PC-3 (cell line): ENCODE measurements around the gene FARP1. TPM values are rescaled to one million over a fixed set of nuclear protein-coding genes. Genes with fewer than 3 reads are reported as not detected.

Source experiments
- ATAC-seq: fragments of 200-7000 bp; cut with Tn5 transposase; 2 replicates; pipeline ENCODE4 v1.9.1; 2020; ENCODE audit warnings: mild to moderate bottlenecking, moderate library complexity
- BruUV-seq: library from RNA; stranded (reverse); fragments of 400-500 nt; replicated peaks from 2 replicates; lab custom pipeline; 2021; lab: Mats Ljungman, UMichigan
- CTCF ChIA-PET: fragments of 300-600 bp; sonication (Branson Sonifier 250); formaldehyde crosslinking; loops from one replicate; lab custom pipeline; 2022; ENCODE audit warnings: antibody characterized with exemption; lab: Charles Lee
- POLR2A ChIA-PET: fragments of 300-600 bp; sonication (Branson Sonifier 250); formaldehyde crosslinking; loops from one replicate; lab custom pipeline; 2022; ENCODE audit warnings: antibody characterized with exemption; ENCODE audit not compliant: unreplicated experiment; lab: Charles Lee
- DNase-seq: peaks from one replicate; pipeline ENCODE4 v3.0.0-alpha.2; 2015
- H2AFZ ChIP-seq: fragments of 300-600 bp; sonication (generic); 2 replicates; pipeline ENCODE4 v1.6.0; 2016; ENCODE audit warnings: antibody characterized with exemption, low read length
- H3F3A ChIP-seq: fragments of 300-600 bp; sonication (generic); one replicate; pipeline ENCODE4 v1.6.0; 2017; ENCODE audit warnings: antibody characterized with exemption, low read length, control low read depth, mild to moderate bottlenecking; ENCODE audit not compliant: unreplicated experiment
- H3K27ac ChIP-seq: fragments of 300-600 bp; sonication (generic); 2 replicates; pipeline ENCODE4 v1.5.1; 2016; ENCODE audit warnings: mild to moderate bottlenecking, low read length
- H3K27me3 ChIP-seq: fragments of 300-600 bp; sonication (generic); 2 replicates; pipeline ENCODE4 v1.6.1; 2016; ENCODE audit warnings: low read length, mixed read lengths
- H3K36me3 ChIP-seq: fragments of 300-600 bp; sonication (generic); 2 replicates; pipeline ENCODE4 v1.6.1; 2016; ENCODE audit warnings: low read depth, mixed run types, low read length, mixed read lengths
- H3K4me1 ChIP-seq: fragments of 300-600 bp; sonication (generic); 2 replicates; pipeline ENCODE4 v1.5.1; 2016; ENCODE audit warnings: low read length; ENCODE audit not compliant: insufficient read depth
- H3K4me2 ChIP-seq: fragments of 300-600 bp; sonication (generic); 2 replicates; pipeline ENCODE4 v1.6.0; 2016; ENCODE audit warnings: low read length
- H3K4me3 ChIP-seq: fragments of 300-600 bp; sonication (generic); 2 replicates; pipeline ENCODE4 v1.5.1; 2016; ENCODE audit warnings: mild to moderate bottlenecking, low read length, mixed read lengths
- H3K79me2 ChIP-seq: fragments of 300-600 bp; sonication (generic); 2 replicates; pipeline ENCODE4 v1.6.1; 2017; ENCODE audit warnings: low read length, mixed read lengths
- H3K9ac ChIP-seq: fragments of 300-600 bp; sonication (generic); 2 replicates; pipeline ENCODE4 v1.6.0; 2016; ENCODE audit warnings: mild to moderate bottlenecking, low read length
- H3K9me2 ChIP-seq: fragments of 300-600 bp; sonication (generic); replicated peaks from 2 replicates; pipeline ENCODE4 v1.6.1; 2016; ENCODE audit warnings: mixed run types, low read length, mixed read lengths
- H3K9me3 ChIP-seq: fragments of 300-600 bp; sonication (generic); 2 replicates; pipeline ENCODE4 v1.6.1; 2016; ENCODE audit warnings: low read length, mixed read lengths
- H4K20me1 ChIP-seq: fragments of 300-600 bp; sonication (generic); 2 replicates; pipeline ENCODE4 v1.6.1; 2016; ENCODE audit warnings: low read length, mixed read lengths
- EZH2 ChIP-seq: fragments of 300-600 bp; sonication (generic); IDR thresholded peaks from one replicate; pipeline ENCODE4 v1.6.1; 2017; ENCODE audit warnings: antibody characterized with exemption, mild to moderate bottlenecking, low read length; ENCODE audit not compliant: unreplicated experiment
- EZH2phosphoT487 ChIP-seq: fragments of 300-600 bp; sonication (generic); IDR thresholded peaks from 2 replicates; pipeline ENCODE4 v1.6.1; 2018; ENCODE audit warnings: mild to moderate bottlenecking, antibody characterized with exemption, low read length, borderline replicate concordance
- intact Hi-C: fragments of 100-400 bp; cut with micrococcal nuclease; formaldehyde crosslinking; loops from 2 replicates; pipeline ENCODE4 v1.9.0; 2023
- total RNA-seq: library from RNA; depleted of rRNA; stranded (reverse); fragments of >200 nt; gene quantifications from 2 replicates; pipeline ENCODE4 v1.2.3, GENCODE V29; 2014
- TF ChIP-seq, protein P1 (sequence below): fragments of 300-600 bp; sonication (generic); conservative IDR thresholded peaks from 2 replicates; pipeline ENCODE4 v1.5.1; 2017; ENCODE audit warnings: antibody characterized with exemption, low read depth, mild to moderate bottlenecking, low read length

The FARP1 gene
- total RNA-seq, 1 experiment from 2014 or later: 18.2 TPM

GRCh38 chr13:98452851-98453843 lies 310.3 kb downstream of the FARP1 start:
- no peak overlapping the region for H3K27ac ChIP-seq
- intact Hi-C loops: loop anchor here (5.0 kb wide), 1 partner anchor 219 kb away; no protein-coding TSS in a partner anchor
- no peaks in the 10 kb centered on the region for H4K20me1 ChIP-seq
- no peak overlapping the region for H2AFZ ChIP-seq
- H3K9me3 ChIP-seq: no peaks in the 10 kb centered on the region
- H3K4me1 ChIP-seq: no peaks in the 10 kb centered on the region
- ChIA-PET CTCF (no interaction called here), POLR2A (no interaction called here)
- TF ChIP-seq EZH2phosphoT487: no peak
- TF ChIP-seq EZH2: no peak
- TF ChIP-seq, protein P1, sequence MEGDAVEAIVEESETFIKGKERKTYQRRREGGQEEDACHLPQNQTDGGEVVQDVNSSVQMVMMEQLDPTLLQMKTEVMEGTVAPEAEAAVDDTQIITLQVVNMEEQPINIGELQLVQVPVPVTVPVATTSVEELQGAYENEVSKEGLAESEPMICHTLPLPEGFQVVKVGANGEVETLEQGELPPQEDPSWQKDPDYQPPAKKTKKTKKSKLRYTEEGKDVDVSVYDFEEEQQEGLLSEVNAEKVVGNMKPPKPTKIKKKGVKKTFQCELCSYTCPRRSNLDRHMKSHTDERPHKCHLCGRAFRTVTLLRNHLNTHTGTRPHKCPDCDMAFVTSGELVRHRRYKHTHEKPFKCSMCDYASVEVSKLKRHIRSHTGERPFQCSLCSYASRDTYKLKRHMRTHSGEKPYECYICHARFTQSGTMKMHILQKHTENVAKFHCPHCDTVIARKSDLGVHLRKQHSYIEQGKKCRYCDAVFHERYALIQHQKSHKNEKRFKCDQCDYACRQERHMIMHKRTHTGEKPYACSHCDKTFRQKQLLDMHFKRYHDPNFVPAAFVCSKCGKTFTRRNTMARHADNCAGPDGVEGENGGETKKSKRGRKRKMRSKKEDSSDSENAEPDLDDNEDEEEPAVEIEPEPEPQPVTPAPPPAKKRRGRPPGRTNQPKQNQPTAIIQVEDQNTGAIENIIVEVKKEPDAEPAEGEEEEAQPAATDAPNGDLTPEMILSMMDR: no peak
- no peak for ATAC-seq
- no peak for DNase-seq
- no TSS peak for BruUV-seq
- H3K4me2 ChIP-seq: no peak overlapping the region
- H3K27me3 ChIP-seq: no peaks in the 10 kb centered on the region
- no peaks in the 10 kb centered on the region for H3K9me2 ChIP-seq
- no peaks in the 10 kb centered on the region for H3K79me2 ChIP-seq
- H3F3A ChIP-seq: no peaks in the 10 kb centered on the region
- H3K36me3 ChIP-seq: peaks cover 18% of the 10 kb centered on the region
- H3K4me3 ChIP-seq: no peak overlapping the region
- no peak overlapping the region for H3K9ac ChIP-seq

DNA sequence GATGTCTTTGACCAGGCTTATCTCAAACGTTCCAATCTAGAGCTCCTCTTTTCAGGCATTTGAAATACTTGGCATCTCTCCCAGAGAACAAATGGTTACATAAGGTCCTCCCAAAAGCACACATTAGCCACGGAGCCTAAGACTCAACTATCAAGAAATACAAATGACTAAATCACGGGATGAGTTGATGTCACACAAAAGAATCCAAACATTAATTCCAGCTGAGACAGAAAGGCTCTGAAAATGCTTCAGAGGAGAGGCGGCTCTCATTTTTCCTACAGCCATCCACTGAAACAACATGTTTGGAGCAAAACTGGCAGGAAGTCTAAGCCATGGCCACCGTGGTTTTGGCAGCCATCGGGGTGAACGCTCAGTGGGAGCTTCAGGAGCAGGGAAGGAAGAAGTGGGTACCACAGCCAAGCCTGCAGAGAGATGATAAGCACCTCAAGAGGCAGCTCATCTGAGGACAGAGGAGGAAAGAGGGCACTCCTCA lies 311.5 kb downstream of the FARP1 start:
- ATAC-seq (peak; percentile 22; the same call in 1 of the 2 replicates), DNase-seq (peak; percentile 34)
- no peaks in the 10 kb centered on the region for H3K9me2 ChIP-seq
- TF ChIP-seq EZH2phosphoT487: no peak
- TF ChIP-seq EZH2: no peak
- TF ChIP-seq, protein P1: no peak
- ChIA-PET POLR2A (no interaction called here), CTCF (interaction anchor here (1.2 kb wide), 1 partner anchor 219 kb away, joined by 4 read pairs; no protein-coding TSS in a partner anchor)
- no peak overlapping the region for H3K4me2 ChIP-seq
- no peaks in the 10 kb centered on the region for H3K9me3 ChIP-seq
- H3K9ac ChIP-seq: no peak overlapping the region
- no peaks in the 10 kb centered on the region for H3K4me1 ChIP-seq
- H3K27me3 ChIP-seq: no peaks in the 10 kb centered on the region
- no TSS peak for BruUV-seq
- no peak overlapping the region for H3K4me3 ChIP-seq
- no peaks in the 10 kb centered on the region for H3F3A ChIP-seq
- intact Hi-C loops: loop anchor here (5.0 kb wide), 1 partner anchor 218 kb away; no protein-coding TSS in a partner anchor
- H3K36me3 ChIP-seq: peaks cover 11% of the 10 kb centered on the region; the same call in 1 of the 2 replicates
- H3K79me2 ChIP-seq: no peaks in the 10 kb centered on the region
- no peak overlapping the region for H3K27ac ChIP-seq
- no peaks in the 10 kb centered on the region for H4K20me1 ChIP-seq
- H2AFZ ChIP-seq: no peak overlapping the region
